ENCODE measurements around the gene MORC1.
"Not testable (repeated sequence)": the region's sequence is repeated elsewhere in the genome, so short reads cannot be mapped to it uniquely, and the experiment has no call there.

MORC1 gene, protein sequence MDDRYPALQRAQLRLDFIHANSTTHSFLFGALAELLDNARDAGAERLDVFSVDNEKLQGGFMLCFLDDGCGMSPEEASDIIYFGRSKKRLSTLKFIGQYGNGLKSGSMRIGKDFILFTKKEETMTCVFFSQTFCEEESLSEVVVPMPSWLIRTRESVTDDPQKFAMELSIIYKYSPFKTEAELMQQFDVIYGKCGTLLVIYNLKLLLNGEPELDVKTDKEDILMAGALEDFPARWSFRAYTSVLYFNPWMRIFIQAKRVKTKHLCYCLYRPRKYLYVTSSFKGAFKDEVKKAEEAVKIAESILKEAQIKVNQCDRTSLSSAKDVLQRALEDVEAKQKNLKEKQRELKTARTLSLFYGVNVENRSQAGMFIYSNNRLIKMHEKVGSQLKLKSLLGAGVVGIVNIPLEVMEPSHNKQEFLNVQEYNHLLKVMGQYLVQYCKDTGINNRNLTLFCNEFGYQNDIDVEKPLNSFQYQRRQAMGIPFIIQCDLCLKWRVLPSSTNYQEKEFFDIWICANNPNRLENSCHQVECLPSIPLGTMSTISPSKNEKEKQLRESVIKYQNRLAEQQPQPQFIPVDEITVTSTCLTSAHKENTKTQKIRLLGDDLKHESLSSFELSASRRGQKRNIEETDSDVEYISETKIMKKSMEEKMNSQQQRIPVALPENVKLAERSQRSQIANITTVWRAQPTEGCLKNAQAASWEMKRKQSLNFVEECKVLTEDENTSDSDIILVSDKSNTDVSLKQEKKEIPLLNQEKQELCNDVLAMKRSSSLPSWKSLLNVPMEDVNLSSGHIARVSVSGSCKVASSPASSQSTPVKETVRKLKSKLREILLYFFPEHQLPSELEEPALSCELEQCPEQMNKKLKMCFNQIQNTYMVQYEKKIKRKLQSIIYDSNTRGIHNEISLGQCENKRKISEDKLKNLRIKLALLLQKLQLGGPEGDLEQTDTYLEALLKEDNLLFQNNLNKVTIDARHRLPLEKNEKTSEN

DNA sequence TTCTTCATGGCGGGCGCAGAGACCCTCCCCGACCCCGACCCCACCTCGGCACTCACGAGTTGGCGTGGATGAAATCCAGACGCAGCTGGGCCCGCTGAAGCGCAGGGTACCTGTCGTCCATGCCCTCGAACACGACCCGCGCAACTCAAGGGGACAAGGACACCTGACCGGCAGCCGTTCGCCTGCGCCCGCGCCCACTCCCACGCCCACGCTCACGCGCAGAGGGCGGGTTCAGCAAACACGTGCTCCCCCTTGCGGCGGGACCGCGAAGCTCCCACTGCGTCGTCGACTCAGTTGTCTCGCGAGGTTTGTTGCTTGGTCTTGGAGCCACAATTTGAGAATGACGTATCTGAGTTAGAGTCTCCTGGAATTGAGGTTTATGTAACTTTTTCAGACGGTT lies at the start of gene MORC1:
Gene MORC1, minus strand, starts transcription at position 196 of the 400 bp plus-strand sequence. Its CDS starts 75 bp downstream, at position 121.
- H3K27ac Mint-ChIP-seq = no peak within 1 kb of the TSS
- no peaks in the 10 kb centered on the region for H3K36me3 Mint-ChIP-seq (ENCODE audit: low read depth)
- DNase-seq (ENCODE audit: low spot score) = no peak
- H3K4me1 Mint-ChIP-seq (ENCODE audit: low read depth) = no peaks in the 10 kb centered on the region
- peaks cover 5% of the 10 kb centered on the region for H3K9me3 Mint-ChIP-seq
- H3K27me3 Mint-ChIP-seq (ENCODE audit: low read depth) = peaks cover 3% of the 10 kb centered on the region
- H3K4me3 Mint-ChIP-seq = no peak within 1 kb of the TSS

- Mint-ChIP-seq H3K9me3 (no peaks in the 10 kb centered on the region), H3K4me1 (ENCODE audit: low read depth) (no peaks in the 10 kb centered on the region), H3K27ac (no peak overlapping the region), H3K27me3 (ENCODE audit: low read depth) (no peaks in the 10 kb centered on the region), H3K4me3 (no peak overlapping the region), H3K36me3 (ENCODE audit: low read depth) (no peaks in the 10 kb centered on the region)
- no peak for DNase-seq (ENCODE audit: low spot score)
These were observed 48.0 kb upstream of the MORC1 start for GRCh38 chr3:109165905-109166304.

- Mint-ChIP-seq H3K27me3 (ENCODE audit: low read depth) (no peaks in the 10 kb centered on the region), H3K36me3 (ENCODE audit: low read depth) (no peaks in the 10 kb centered on the region), H3K4me3 (no peak overlapping the region), H3K27ac (no peak overlapping the region), H3K9me3 (no peaks in the 10 kb centered on the region), H3K4me1 (ENCODE audit: low read depth) (no peaks in the 10 kb centered on the region)
- no peak for DNase-seq (ENCODE audit: low spot score)
These were observed 43.7 kb upstream of the MORC1 start for GRCh38 chr3:109161487-109162123.

DNA sequence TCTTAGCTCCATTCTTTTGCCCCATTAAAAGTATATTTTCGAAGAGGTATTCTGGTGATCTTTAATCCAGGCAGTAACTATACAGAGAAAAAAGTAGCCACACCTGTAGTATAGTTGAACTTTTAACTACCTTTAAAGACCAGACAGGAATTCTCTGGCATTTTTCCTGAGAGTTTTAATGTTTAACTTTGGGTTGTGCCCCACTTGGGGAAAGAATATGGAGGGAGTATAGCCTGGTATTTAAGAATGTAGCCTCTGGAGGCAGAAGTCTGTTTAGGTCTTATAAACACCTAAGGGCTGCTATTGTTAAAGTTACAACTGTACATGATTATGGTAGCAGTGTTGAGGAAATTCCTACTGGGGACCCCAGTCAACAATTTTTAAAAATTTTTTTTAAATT lies 37.9 kb upstream of the MORC1 start:
- no peak for DNase-seq (ENCODE audit: low spot score)
- Mint-ChIP-seq H3K4me3 (no peak overlapping the region), H3K27me3 (ENCODE audit: low read depth) (no peaks in the 10 kb centered on the region), H3K36me3 (ENCODE audit: low read depth) (no peaks in the 10 kb centered on the region), H3K27ac (no peak overlapping the region), H3K4me1 (ENCODE audit: low read depth) (no peaks in the 10 kb centered on the region), H3K9me3 (no peaks in the 10 kb centered on the region)

GRCh38 chr3:109154979-109155378 lies 37.0 kb upstream of the MORC1 start:
- no peak overlapping the region for H3K27ac Mint-ChIP-seq
- no peak for DNase-seq (ENCODE audit: low spot score)
- H3K27me3 Mint-ChIP-seq (ENCODE audit: low read depth) = no peaks in the 10 kb centered on the region
- H3K36me3 Mint-ChIP-seq (ENCODE audit: low read depth) = no peaks in the 10 kb centered on the region
- no peaks in the 10 kb centered on the region for H3K9me3 Mint-ChIP-seq
- H3K4me3 Mint-ChIP-seq = no peak overlapping the region
- H3K4me1 Mint-ChIP-seq (ENCODE audit: low read depth) = no peaks in the 10 kb centered on the region

GRCh38 chr3:109152320-109152719 lies 34.4 kb upstream of the MORC1 start:
- Mint-ChIP-seq H3K9me3 (no peaks in the 10 kb centered on the region), H3K4me1 (ENCODE audit: low read depth) (no peaks in the 10 kb centered on the region), H3K4me3 (no peak overlapping the region), H3K36me3 (ENCODE audit: low read depth) (no peaks in the 10 kb centered on the region), H3K27ac (no peak overlapping the region), H3K27me3 (ENCODE audit: low read depth) (no peaks in the 10 kb centered on the region)
- DNase-seq (ENCODE audit: low spot score) = no peak

- Mint-ChIP-seq H3K27me3 (ENCODE audit: low read depth) (no peaks in the 10 kb centered on the region), H3K27ac (no peak overlapping the region), H3K4me3 (no peak overlapping the region), H3K36me3 (ENCODE audit: low read depth) (no peaks in the 10 kb centered on the region), H3K4me1 (ENCODE audit: low read depth) (peaks cover 2% of the 10 kb centered on the region), H3K9me3 (no peaks in the 10 kb centered on the region)
- no peak for DNase-seq (ENCODE audit: low spot score)
These were observed 31.1 kb upstream of the MORC1 start for GRCh38 chr3:109149078-109149477.

- no peaks in the 10 kb centered on the region for H3K27me3 Mint-ChIP-seq (ENCODE audit: low read depth)
- no peak for DNase-seq (ENCODE audit: low spot score)
- H3K4me1 Mint-ChIP-seq (ENCODE audit: low read depth) = peaks cover 2% of the 10 kb centered on the region
- H3K9me3 Mint-ChIP-seq = no peaks in the 10 kb centered on the region
- no peaks in the 10 kb centered on the region for H3K36me3 Mint-ChIP-seq (ENCODE audit: low read depth)
- H3K4me3 Mint-ChIP-seq = no peak overlapping the region
- no peak overlapping the region for H3K27ac Mint-ChIP-seq
These were observed 25.7 kb upstream of the MORC1 start for GRCh38 chr3:109143646-109144045.

DNA sequence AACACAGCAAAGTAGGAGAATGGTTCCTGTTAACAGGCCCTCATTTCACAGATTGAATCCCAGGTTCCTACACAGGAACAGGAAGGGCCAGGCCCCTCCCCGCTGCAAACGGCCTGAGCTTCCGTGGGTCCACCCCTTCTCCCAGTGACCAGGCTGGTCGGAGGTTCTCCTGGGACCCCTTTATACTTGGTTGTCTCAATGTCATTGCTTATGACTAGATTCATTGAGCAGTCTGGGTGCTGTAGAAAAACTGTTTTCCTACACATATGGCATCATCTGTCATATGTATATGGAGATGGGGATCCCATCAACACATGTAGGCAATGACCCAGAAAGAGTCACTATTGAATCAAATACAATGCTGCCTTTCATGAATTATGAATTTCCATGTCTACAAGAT lies 22.4 kb upstream of the MORC1 start:
- DNase-seq (ENCODE audit: low spot score) = no peak
- Mint-ChIP-seq H3K27ac (no peak overlapping the region), H3K27me3 (ENCODE audit: low read depth) (no peaks in the 10 kb centered on the region), H3K4me1 (ENCODE audit: low read depth) (no peaks in the 10 kb centered on the region), H3K4me3 (no peak overlapping the region), H3K36me3 (ENCODE audit: low read depth) (no peaks in the 10 kb centered on the region), H3K9me3 (no peaks in the 10 kb centered on the region)

GRCh38 chr3:109137761-109138160 lies 19.8 kb upstream of the MORC1 start:
- no peak overlapping the region for H3K4me3 Mint-ChIP-seq
- no peaks in the 10 kb centered on the region for H3K9me3 Mint-ChIP-seq
- H3K36me3 Mint-ChIP-seq (ENCODE audit: low read depth) = no peaks in the 10 kb centered on the region
- no peaks in the 10 kb centered on the region for H3K4me1 Mint-ChIP-seq (ENCODE audit: low read depth)
- H3K27me3 Mint-ChIP-seq (ENCODE audit: low read depth) = no peaks in the 10 kb centered on the region
- no peak overlapping the region for H3K27ac Mint-ChIP-seq
- DNase-seq (ENCODE audit: low spot score) = no peak

- Mint-ChIP-seq H3K27me3 (ENCODE audit: low read depth) (no peaks in the 10 kb centered on the region), H3K9me3 (no peaks in the 10 kb centered on the region), H3K36me3 (ENCODE audit: low read depth) (no peaks in the 10 kb centered on the region), H3K4me1 (ENCODE audit: low read depth) (no peaks in the 10 kb centered on the region), H3K27ac (no peak within 1 kb of the TSS), H3K4me3 (no peak within 1 kb of the TSS)
- no peak for DNase-seq (ENCODE audit: low spot score)
These were observed 18.6 kb upstream of the MORC1 start, which contains the start of gene C3orf85 for GRCh38 chr3:109136523-109136922. TSS of gene C3orf85 (plus strand) at chr3:109136719. CDS start at chr3:109136848, 129 bp downstream.

DNA sequence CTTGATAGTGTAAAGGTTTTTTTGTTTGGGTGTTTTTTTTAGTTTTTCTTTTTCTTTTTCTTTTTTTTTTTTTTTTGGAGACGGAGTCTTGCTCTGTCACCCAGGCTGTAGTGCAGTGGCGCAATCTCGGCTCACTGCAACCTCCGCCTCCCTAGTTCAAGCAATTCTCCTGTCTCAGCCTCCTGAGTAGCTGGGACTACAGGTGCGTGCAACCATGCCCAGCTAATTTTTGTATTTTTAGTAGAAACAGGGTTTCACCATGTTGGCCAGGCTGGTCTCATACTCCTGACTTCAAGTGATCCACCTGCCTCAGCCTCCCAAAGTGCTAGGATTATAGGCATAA lies 15.5 kb upstream of the MORC1 start:
- not testable (repeated sequence) for H3K27ac Mint-ChIP-seq; H3K4me3 Mint-ChIP-seq; H3K27me3 Mint-ChIP-seq (ENCODE audit: low read depth); H3K4me1 Mint-ChIP-seq (ENCODE audit: low read depth); H3K36me3 Mint-ChIP-seq (ENCODE audit: low read depth); DNase-seq (ENCODE audit: low spot score); H3K9me3 Mint-ChIP-seq

DNA sequence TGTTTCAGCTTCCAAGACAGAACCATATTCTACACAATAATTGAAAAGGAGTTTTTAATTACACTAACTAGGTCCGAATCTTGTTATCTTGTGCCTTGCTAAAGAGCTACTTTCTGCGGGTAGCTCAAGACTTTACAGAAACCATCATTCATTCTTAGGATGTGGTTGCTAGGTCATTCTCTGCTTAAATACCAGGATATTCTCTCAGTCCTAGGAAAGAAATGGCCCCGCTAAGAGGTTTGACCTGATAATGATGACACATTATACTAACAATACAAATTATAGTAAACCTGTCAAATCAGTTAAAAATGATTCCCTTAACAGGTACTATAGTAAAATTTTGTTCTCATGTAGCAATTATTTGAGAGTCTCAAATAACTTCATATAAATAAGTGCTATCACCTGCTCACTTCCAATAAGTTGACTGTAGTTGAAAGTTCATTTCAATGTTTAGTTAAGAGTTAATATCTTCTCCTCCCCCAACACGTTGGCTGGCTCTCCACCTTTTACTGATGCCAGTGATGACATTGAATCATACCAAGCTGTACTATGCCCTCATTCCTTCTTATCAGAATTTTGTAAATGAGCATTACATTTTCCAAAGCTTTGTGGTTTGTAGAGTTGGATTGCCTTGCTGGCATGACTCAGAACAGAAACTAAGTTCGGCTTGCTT lies 15.0 kb upstream of the MORC1 start:
- Mint-ChIP-seq H3K4me3 (no peak overlapping the region), H3K36me3 (ENCODE audit: low read depth) (no peaks in the 10 kb centered on the region), H3K9me3 (no peaks in the 10 kb centered on the region), H3K27me3 (ENCODE audit: low read depth) (peaks cover 2% of the 10 kb centered on the region), H3K4me1 (ENCODE audit: low read depth) (no peaks in the 10 kb centered on the region), H3K27ac (no peak overlapping the region)
- no peak for DNase-seq (ENCODE audit: low spot score)
